ENCODE data around the gene CEP131.

Gene CEP131

DNA sequence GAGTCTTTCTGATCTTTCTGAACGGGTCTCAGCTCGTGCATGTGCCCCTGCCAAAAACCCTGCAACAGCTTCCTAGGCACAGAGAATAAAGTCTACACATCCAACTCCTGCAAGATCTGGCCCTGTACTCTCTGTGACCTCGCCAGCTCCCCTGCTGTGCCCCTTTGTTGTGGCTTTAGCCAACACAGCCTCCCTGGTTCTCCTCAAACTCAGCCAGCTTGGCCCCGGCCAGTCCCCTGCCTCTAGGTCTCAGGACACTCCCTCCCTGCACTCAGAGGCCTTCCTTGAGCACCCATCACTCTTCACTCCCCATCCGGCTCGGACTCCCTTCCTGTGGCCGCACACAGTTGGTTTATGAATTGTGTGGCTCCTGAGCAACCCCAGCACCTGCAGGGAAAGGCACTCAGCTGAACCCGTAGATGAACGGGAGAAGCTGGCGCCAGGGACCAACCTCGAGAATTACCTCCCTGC, 1.4 kb downstream of the CEP131 start:
- no peak for DNase-seq

GRCh38 chr17:81219476-81220180, 3.1 kb downstream of the CEP131 start:
- no peak for DNase-seq

DNA sequence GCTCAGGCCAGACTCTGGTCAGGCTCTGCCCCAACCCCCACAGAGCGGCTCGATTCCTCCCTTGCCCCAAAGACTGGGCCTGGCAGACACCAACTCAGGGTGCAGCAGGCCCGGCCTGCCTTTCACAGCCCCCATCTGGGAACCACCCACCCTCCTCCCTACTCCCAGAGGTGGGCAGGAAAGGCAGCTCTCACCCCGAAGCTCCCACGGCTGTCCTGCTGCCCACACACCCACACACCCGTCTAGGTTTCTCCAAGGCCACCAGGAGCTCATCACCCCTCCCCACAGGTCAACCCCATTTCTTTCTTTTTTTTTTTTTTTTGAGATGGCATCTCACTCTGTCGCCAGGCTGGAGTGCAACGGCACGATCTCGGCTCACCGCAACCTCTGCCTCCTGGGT, 3.8 kb downstream of the CEP131 start:
- no peak for DNase-seq

GRCh38 chr17:81218459-81218858, 4.3 kb downstream of the CEP131 start:
- no peak for DNase-seq

DNA sequence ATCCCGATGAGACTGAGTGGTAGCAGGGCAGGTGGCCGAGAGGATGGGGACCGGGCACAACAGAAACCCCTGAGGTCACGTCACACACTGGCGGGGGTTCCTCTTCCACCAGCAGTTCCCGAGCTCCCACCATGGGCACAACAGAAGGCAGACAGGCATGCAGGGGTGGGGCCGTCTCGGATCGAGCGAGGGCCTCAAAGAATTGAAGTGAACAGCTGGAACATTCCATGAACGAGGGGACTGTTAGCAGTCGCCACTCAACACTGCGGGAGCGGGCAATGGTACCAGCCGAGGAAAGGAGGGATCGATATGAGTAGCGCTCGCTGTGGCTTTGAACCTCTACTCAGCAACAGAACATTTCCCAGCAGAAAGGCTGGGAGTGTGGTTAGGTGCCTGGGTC, 5.3 kb downstream of the CEP131 start:
- DNase-seq, result no peak

DNA sequence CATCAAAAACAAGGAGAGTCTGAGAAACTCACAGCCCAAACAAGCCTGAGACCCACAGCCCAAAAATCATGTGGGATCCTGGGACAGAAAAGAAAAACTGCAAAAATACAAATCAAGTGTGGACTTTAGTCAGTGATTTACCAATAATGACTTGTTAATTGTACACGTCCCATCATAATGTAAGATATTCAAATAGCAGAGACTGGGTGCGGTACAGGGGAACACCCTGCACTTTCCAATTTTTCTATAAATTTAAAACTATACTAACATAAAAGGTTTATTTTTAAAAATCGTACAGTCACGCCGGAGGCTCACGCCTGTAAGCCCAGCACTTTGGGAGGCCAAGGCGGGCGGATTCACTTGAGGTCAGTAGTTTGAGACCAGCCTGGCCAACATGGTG, 8.8 kb downstream of the CEP131 start:
- DNase-seq, result no peak

GRCh38 chr17:81212365-81212764, 10.4 kb downstream of the CEP131 start:
- no peak for DNase-seq

DNA sequence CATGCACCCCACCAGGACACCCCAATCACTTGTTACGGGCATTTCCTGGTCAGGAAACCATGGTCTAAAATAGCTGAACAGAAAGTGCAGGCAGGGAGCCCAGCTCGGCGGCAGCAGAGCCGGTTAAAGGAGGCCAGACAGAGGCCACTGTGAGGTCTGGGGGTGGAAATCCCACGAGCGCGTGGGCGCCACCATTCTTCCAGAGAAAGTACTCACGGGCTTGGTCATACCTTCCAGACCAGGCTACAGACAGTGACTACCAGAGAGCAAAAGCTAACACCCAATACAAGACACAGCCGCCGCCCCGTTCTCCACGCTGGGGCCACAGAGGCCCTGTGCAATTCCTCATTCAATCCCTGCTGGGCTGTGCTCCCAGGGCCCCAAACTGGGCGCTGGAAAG, 11.9 kb downstream of the CEP131 start:
- DNase-seq, result no peak

DNA sequence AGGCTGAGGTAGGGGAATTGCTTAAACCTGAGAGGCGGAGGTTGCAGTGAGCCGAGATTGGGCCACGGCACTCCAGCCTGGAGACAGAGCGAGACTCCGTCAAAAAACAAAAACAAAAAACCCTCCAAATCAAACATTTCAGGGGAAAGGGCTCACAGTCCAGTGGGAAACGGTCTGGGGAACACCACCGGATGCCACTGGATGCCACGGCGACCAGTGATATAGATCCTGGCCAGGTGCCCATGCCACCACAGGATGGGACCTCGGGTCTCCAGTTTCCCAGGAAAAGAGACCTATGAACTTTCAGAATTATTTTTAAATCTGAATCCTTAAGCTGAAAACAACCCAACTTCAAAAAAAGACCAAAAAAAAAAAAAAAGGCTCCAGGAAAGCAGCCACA, 12.3 kb downstream of the CEP131 start:
- DNase-seq, result no peak

DNA sequence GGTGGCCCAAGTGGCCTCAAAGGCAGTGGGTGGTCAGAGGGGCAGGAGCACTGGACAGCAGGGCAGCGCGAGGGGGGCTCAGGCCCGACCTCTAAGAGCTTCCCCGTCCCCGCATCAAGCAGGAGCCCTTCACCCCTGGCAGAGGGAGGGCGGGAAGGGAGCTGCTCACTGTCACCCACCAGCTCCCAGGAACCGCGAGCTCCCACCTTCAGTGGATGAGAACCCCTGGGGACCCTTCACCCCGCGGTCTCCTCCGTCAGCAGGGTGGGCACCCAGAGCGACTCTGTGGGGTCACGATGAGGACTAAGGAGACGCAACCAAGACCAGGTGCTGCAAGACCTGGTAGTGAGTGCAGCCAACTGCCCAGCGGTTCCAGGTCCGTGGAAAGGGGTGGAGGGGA, 13.6 kb downstream of the CEP131 start:
- DNase-seq, result no peak

- no peak for DNase-seq
Observed at GRCh38 chr17:81208651-81209050, 14.1 kb downstream of the CEP131 start.

GRCh38 chr17:81207610-81208581, 14.9 kb downstream of the CEP131 start:
- no peak for DNase-seq

DNA sequence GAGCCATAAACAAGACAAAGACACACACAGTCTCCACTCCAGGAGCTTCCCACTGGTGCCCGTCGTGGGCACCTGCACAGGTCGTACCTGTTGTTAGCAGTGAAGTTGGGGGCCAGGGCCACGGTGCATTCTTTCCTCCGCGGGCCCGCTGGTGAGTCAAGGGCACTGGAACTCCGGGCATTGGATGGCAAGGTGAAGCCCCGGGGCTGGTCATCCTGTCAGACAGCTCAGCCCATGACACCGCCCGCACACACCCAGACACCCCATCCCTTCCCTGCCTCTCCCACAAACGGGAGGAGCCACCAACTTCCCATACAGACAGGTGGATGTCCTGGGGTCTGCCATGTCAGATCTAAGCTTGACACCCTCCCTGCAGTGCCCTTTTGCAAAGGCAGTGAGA, 16.1 kb downstream of the CEP131 start:
- no peak for DNase-seq

GRCh38 chr17:81206166-81206565, 16.6 kb downstream of the CEP131 start:
- no peak for DNase-seq

GRCh38 chr17:81204578-81204977, 18.2 kb downstream of the CEP131 start:
- DNase-seq, result no peak

DNA sequence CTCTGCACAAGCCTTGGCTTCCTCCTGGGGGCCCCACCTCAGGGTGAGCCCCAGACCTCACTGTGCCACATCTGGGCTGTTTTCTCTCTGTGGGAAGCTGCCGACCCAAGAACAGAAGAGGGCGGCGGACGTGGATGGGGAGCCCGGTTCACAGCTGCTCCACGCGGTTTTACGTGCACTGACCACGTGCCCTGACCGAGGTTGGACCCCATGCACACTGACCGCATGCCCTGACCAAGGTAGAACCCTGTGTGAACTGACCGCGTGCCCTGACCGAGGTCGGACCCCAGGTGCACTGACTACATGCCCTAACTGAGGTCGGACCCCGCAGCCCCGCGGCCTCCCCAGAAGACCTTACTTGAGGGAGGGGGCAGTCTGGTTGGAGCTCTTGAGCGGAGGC, 19.6 kb downstream of the CEP131 start:
- DNase-seq, result no peak

DNA sequence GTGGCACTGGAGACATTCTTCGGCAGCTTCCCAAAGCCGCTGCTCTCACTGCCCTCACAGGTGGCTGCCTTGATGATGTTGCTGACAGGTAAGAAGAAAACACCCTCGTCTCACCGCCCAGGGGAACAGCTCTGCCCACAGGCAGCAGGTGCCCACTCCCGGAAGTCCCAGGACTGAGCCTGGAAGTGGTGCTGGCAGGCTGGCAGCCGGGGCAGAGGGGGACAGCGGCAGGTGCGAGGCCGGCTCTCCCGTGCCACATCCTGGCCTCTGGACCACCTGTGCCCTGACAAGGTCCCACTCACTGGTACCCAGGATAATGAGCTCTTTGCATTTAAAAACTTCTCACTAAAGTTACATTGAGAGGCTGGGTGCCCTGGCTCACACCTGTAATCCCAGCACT, 20.4 kb downstream of the CEP131 start:
- DNase-seq, result no peak

DNA sequence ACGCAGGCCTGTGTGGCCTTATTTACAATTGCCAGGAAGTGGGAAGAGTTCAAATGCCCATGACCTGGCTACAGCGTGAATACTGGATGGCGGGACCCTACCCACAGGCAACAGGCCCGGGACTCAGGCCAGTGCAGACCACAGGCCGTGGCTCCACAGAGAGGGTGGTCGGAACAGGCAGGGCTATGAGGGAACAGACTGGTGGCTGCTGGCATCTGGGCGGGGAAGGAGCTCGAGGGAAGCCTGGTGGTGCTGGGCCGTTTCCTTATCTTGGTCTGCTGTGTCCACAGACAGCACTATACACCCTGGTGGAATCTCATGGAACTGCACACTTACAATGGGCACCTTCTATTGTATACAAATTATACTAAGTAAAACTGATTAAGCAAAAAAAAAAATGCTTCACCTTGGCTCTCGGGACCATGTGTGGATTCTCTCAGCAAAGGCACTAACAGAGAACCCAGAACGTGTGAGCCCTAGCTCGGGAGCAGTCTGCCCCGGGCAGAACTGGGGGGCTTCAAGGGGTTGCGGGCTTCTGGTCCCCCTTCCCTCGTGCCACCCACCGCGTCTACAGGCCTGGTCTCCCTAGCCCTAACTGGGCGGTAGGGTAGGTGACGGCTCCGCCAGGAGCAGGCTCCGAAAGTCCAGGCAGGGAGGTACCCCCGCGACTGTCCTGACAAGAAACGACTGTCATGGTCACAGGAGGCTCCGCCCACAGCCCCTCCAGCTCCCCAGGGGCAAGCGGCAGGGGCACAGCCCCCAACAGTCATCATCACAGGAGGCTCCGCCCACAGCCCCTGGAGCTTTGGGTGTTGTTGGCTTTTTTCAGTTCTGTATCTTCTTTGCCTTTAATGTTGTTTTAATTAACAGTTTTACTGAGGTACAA, 21.8 kb downstream of the CEP131 start:
- DNase-seq, result peak; percentile 51

- DNase-seq, result no peak
Observed at GRCh38 chr17:81200201-81200600, 22.6 kb downstream of the CEP131 start.

DNA sequence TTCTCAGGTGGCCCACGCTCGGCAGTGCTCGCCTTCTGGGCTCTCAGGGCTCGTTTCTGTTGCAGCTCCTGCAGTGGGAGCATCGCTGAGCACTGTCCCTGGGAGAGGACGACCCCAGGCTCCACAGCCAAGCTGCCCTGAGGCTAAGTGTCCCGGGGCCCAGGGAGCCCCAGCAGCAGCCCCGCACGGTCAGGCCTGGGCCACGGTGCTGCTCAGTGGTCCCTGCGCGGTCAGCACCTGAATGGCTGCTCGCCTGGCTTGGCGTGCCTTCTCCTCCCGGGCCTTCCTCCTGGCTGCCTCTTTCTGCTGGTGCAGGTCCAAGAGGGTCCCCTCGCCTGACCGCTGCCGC, 23.3 kb downstream of the CEP131 start:
- DNase-seq, result no peak

GRCh38 chr17:81198826-81199481, 23.8 kb downstream of the CEP131 start:
- no peak for DNase-seq

GRCh38 chr17:81197831-81198490, 24.8 kb downstream of the CEP131 start:
- DNase-seq, result no peak

Measured in NCI-H226 (cell line).